Measurements from ENCODE around the gene GLIPR1.
A peak's percentile ranks its signal among the peaks of the same experiment; 100 is the strongest.
"Not testable (repeated sequence)": the region's sequence is repeated elsewhere in the genome, so short reads cannot be mapped to it uniquely, and the experiment has no call there.

The GLIPR1 gene

DNA sequence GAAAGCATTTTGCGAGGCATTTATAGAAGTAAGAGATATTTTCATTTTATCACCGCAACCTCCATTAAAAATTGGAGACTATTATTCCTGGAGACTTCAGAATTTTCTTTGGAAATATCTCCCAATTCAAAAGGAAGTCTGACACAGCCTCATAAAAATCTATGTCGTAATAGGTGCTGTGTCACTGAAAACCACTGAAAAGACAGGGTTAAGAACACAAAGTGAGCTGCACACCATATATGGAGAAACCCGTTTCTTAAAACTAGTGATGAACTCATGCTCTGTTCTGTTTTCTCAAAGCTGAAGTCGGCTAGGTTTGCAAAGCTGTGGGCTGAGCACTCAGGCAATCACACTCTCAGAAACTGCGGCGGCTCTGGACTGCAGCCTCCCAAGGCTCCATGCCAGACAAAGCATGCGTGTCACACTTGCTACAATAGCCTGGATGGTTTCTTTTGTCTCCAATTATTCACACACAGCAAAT lies at the start of gene GLIPR1:
GLIPR1 (plus strand) TSS at position 287 of the 481 bp plus-strand sequence; CDS start at position 413, 126 bp downstream.
- DNase-seq (ENCODE audit: low read depth), result peak; percentile 99

DNA sequence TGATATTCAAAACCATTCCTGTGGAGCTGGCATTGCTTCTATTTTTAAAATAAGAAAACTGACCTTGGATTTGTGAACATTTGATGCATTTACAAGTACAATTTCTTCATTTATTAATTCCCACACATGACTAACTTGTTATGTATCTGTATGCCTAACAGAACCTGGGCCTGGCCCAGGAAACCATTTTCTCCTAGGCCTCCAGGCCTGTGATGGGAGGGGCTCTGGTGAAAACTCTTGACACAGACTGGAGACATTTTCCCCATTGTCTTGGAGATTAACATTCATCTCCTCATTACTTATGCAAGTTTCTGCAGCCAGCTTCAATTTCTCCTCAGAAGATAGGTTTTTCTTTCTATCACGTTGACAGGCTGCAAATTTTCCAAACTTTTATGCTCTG lies 47.6 kb upstream of the GLIPR1 start:
- peak; percentile 41 for DNase-seq (ENCODE audit: low read depth)

DNA sequence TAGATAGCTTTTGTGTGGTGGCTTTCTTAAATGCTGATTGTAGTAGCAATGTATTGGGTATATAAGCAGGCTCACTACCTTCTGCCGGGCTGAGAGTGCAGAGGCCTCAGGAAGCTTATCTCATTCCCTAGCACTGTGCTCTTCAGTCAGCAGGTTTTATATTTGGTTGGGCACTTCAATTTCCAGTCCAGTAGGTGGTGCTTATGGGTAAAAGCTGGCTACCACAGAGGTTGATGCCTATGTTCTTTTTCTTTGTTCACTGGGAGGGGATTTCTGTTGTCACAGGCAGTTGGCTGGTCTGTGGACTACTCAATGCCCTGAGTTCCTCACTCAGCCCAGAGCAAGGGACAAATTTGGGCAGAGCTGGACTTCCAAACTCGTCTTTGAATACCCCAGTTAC lies 43.0 kb upstream of the GLIPR1 start:
- DNase-seq (ENCODE audit: low read depth), result peak; percentile 77

DNA sequence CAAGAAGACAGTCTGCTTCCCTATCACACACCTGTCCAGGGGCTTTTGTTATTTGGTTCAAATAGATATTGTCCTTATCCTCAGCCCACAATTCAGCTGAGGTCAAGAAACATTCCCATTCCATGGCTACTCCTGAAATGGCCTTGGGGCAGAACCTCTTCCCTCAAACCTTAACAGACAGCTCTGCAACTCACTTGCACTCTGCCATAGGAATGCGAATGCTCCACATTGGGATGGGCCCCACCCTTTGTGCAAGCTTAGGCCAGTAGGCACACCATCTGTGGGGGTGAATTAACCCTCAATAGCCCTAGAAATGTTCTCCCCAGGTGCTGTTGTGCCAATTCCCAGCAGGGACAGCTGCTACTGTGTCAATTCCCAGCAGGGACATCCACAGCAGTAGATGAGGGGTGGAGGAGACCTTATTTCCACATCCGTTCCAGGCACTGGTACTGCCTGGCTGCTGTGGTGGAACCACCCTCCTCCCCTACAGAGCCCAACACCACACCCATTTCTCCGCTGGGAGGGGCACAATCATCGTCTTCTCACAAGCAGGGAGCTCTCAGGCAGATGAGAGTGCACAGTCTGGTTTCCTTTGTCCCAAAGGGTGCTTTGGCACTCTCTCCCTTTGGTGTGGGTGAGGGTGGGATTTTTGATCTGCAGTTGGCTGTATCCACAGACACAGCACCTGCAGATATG lies 42.3 kb upstream of the GLIPR1 start:
- no peak for DNase-seq (ENCODE audit: low read depth)

DNA sequence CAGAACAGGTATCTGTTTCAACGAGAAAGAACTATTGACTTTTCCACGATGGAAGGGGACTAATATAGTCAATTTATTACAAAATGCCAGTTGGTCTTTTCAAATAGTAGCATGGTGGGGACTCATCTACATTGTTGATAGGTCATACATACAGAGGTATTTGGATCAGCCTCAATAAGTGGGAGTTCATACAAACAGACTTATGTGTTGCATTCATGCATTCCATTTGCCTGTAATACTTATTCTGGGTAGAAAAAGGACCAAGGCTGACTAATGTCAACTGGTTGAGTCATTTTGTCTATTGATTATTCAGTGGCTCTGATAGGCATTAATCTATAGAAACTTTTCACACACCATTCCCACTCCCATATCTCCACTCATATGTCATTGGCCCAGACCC lies 41.5 kb upstream of the GLIPR1 start:
- peak; percentile 36 for DNase-seq (ENCODE audit: low read depth)

DNA sequence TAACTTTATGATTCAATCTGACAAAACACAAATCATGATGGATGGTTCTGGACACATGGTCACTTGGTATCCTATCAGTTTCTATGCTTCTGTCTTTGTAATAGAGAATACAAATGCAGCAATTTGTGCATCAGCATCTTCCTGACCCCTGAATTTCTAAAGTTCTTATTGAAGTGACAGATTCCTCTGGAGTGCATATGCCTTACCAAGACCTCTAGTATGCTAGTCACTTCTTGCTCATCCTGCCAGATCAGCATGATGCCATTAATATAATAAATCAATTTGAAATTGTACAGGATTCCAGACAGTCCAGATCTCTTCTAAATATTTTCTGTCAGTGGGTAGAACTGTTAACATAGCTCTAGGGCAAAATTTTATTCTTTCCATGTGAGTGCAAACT lies 40.6 kb upstream of the GLIPR1 start:
- DNase-seq (ENCODE audit: low read depth), result no peak

DNA sequence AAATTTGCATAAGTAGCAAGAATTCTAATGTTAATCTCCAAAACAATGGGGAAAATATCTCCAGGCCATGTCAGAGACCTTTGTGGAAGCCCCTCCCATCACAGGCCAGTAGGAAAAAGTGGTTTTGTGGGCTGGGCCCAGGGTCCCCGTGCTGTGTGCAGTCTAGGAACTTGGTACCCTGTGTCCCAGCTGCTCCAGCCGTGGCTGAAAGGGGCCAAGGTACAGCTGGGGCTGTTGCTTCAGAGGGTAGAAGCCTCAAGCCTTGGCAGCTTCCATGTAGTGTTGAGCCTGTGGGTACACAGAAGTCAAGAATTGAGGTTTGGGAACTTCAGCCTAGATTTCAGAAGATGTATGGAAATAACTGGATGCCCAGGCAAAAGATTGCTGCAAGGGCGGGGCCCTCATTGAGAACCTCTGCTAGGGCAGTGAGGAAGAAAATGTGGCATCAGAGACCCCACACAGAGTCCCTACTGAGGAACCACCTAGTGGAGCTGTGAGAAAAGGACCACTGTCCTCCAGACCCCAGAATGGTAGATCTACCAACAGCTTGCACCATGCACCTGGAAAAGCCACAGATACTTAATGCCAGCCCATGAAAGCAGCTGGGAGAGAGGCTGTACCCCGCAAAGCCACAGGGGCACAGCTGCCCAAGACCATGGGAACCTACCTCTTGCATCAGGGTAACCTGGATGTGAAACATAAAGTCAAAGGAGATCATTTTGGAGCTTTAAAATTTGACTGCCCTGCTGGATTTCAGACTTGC lies 38.7 kb upstream of the GLIPR1 start:
- not testable (repeated sequence) for DNase-seq (ENCODE audit: low read depth)

DNA sequence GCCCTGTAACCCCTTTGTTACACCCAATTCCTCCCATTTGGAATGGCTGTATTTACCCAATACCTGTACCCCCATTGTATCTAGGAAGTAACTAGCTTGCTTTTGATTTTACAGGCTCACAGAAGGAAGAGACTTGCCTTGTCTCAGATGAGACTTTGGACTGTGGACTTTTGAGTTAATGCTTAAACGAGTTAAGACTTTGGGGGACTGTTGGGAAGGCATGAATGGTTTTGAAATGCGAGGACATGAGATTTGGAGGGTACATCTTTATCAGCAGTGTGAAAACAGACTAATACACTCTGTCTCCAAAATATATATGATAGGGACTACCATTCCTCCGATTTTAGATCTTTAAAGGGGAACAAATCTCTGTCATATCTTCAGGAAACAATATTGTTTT lies 38.1 kb upstream of the GLIPR1 start:
- DNase-seq (ENCODE audit: low read depth), result not testable (repeated sequence)

DNA sequence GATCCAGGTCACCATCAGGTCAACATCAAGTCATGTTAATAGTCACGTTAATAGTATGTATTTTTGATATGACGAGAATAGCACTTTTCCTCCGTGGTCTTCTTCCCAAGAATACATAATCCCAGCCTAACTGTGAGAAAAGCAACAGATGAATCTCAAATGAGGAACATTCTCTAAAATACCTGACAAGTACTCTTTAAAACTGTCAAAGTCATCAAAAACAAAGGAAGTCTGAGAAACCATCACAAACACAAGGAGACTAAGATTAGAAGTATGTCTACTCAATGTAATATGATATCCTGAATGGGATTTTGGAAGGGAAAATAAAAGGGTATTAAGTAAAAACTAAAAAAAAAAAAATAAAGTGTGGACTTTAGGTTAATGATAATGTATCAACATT lies 36.8 kb upstream of the GLIPR1 start:
- DNase-seq (ENCODE audit: low read depth), result peak; percentile 29

DNA sequence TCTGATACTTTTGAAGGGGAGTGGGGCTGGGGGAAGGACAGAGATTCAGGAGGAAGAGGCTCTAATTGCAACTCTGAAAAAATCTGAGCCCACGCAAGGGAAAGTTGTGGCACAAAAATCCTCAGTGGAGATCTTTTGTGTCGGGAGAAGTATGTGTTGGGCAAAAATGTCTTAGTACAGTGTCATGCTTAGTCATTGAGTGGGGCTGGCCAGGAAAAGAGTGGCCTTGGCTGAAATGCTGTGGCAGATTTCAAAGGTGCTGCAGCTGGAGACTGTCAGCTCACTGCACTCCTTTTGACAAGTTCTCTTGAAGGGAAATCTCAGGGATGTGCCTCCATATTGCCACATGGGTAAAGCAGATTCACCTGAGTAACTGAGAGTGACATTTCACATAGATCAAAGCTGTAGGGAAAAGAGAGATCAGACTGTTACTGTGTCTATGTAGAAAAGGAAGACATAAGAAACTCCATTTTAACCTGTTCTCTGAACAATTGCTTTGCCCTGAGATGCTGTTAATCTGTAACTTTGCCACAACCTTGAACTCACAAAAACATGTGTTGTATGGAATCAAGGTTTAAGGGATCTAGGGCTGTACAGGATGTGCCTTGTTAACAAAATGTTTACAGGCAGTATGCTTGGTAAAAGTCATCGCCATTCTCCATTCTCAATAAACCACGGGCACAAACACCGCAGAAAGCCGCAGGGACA lies 36.0 kb upstream of the GLIPR1 start:
- DNase-seq (ENCODE audit: low read depth), result peak; percentile 64

DNA sequence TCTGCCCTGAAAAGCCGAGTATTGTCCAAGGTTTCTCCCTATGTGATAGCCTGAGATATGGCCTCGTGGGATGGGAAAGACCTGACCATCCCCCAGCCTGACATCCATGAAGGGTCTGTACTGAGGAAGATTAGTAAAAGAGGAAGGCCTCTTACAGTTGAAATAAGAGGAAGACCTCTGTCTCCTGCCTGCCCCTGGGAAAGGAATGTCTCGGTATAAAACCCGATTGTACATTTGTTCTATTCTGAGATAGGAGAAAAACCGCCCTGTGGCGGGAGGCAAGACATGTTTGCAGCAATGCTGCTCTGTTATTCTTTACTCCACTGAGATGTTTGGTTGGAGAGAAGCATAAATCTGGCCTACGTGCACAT lies 35.4 kb upstream of the GLIPR1 start:
- not testable (repeated sequence) for DNase-seq (ENCODE audit: low read depth)

DNA sequence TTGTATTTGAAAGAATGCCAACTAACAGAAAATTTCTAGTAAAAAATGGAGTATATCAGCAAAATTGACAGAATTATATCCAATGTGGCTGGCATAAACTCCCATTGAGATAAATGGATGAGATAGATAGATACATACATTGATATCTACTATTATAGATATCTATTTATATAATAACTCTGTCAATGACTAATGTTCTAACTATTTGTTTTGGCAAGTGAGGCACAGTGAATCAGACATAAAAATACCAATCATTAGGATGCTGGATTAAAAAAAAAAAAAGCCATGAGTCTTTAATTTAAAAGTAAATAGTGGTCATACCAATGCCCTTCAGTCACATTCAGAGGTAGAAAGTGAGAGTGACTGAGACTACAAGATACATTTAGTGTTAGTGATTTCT lies 33.7 kb upstream of the GLIPR1 start:
- peak; percentile 79 for DNase-seq (ENCODE audit: low read depth)

DNA sequence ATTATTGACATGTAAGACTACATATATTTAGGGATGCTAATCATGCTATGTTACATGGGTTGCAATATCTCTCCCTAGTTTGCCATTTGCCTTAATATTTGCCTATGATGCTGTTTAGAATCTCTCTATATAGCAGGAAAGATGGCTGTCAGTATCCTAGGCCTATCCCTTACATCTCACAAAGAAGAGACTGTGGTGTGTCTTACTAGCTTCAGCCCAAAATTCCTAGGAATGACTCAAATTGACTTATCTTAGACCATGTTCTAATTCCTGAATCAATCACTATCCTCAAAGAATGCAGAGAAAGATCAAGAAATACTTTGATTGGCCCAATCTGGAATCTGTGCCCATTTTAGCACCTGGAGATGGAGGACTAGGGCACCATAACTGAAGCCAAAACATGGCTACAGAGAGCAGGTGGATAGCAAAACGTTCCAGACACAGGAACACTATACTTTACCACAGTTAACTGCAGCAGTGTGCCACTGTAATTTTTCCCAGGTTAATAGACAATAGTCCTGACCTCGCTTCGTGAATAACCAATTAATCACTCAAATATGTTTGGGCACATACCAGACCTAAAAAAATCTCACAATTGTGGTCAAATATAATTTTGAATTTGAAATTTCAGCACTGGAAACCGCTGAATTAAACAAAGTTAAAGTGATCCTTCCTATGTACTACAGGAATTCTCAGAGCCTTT lies 32.7 kb upstream of the GLIPR1 start:
- DNase-seq (ENCODE audit: low read depth), result peak; percentile 17

DNA sequence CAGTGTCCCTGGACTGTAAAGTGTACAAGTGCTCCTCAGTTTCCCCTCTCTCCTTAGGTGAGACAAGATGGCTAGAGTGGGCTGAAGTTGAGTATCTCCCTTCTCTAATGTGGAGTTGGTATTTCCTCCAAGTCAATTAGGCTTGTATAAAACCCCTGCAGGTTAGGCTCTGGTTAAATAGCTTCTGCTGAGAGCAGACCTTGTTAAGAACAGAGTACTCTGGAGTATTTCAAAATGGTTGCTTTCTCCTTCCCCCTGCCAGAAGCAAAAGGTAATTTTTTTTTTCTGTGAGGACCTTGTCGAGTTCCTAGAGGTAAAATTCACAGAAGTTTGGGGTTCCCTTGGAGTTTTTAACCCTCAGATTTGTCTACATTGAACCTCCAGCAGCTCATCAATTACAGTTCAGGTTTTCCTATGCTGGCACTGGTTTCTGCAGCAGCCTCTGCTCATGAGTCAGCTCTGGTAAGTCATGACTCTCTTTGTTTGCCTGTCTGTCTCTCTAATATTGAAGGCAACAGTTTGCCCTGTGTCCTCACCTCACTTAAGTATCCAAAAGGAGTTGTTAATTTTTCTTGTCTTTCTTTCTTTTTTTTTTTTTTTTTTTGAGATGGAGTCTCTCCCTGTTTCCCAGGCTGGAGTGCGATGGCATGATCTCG lies 27.8 kb upstream of the GLIPR1 start:
- DNase-seq (ENCODE audit: low read depth), result peak; percentile 77

DNA sequence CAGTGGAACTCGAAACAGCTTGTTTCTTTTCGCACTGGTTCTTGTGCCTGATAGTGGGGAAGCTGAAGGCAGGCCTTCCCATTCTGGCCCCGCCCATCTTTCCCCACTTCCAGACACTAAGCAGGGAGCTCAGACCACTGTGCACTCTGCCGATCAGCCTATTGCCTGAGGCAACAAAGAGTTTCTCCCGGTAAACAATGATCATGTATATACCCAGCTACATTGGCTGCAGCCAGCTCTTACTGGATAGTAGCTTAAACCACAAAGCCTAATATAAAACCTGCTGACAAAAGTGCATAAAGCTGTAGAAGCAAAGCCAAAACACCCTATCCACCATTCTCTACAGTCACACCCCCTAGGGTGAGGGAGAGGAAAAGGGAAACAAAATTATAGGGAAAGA lies 24.7 kb upstream of the GLIPR1 start:
- DNase-seq (ENCODE audit: low read depth), result no peak

DNA sequence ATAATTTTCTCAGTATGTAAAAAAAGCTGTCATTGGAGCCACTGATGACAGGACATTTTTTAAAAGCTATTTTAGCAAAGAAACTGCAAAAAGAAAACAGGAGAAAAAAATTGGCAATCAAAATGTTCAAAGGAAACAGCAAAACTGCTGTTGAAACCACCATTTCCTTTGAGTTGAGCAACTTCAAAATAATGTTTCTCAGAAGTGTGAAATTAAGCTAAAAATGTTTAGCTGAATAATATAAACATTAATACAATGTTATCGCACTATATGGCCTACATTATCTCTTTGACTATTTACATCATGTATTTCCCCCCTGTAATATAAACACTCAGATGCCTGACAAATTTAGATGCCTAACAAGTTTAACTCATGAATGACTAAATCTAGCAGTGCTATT lies 23.4 kb upstream of the GLIPR1 start:
- peak; percentile 27 for DNase-seq (ENCODE audit: low read depth)

DNA sequence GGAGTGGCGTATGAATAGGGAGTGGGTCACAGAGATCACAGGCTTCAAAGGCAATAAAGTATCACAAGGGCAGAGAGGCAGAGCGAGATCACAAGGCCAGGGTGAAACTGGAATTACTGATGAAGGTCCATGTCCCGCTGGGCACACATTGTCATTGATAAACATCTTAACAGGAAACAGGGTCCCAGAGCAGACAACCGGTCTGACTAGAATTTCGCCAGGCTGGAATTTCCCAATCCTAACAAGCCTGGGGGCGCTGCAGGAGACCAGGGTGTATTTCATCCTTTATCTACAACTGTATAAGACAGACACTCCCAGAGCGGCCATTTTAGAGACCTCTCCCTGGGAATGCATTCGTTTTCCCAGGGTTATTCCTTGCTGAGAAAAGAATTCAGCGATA lies 22.7 kb upstream of the GLIPR1 start:
- not testable (repeated sequence) for DNase-seq (ENCODE audit: low read depth)

DNA sequence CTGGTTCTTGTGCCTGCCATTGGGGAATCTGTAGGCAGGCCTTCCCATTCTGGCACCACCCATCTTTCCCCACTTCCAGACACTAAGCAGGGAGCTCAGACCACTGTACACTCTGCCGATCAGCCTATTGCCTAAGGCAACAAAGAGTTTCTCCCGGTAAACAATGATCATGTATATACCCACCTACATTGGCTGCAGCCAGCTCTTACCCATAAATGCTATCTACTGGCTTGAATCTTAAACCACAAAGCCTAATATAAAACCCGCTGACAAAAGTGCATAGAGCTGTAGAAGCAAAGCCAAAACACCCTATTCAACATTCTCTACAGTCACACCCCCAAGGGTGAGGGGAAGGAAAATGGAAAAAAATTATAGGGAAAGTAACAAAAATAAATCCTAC lies 20.8 kb upstream of the GLIPR1 start:
- no peak for DNase-seq (ENCODE audit: low read depth)

DNA sequence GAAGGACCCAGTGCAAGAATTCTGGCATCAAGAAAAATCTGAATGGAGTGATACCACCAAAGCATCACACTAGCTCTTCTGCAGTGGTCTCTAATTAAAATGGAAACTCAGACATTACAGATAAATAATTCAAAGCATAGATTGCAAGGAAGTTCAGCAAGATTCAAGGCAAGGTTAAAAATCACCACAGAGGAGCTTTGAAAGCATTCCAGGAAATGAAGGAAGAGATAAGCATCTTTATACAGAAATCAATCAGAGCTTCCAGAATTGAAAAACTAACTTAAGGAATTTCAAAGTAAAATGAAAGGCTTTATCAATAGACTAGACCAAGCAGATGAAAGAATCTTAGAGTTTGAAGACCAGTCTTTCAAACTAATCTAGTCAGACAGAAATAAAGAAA lies 20.4 kb upstream of the GLIPR1 start:
- DNase-seq (ENCODE audit: low read depth), result no peak

DNA sequence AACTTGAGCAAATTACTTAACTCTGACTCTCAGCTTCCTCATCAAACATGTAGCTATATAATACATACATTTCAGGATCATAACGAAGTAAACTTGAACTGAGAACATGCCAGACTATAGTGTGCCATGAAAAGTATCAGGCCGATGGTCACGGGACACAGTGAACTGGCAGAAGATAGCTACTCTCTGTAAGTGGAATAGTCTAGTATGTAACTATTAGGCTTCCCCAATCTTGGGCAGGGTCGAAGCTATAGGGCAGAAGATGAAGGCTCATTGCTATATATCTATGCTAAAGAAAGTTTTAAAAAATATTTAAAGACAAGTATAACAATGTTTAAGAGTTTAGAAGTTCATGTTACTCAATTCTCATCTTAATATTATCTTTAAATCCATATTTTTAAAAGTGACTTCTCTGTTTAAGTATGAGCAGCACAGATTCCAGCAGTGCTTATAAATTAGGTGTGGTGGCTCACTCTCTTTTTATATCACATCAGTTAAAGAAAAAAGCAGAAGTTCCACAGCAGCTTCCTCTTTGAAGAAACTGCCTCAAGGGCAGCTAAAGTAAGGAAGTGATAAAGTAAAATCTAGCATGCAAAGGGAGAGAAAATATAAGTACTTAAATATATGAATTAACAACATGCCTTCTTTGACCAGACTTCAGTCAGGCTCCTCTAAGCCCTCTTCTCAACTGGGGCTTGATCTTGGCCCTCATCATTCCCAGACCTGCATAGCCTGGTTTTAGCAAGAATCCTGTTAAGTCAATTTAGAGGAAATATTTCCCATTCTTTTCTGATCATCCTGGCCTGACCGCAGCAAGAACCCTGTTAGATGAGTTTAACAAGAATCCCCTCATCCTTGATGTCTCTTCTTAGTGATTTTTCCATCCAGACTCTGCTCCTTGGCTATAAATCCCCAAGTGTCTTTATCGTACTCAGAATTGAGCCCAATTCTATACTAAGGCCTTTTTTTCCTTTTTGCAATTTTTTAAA lies 8.4 kb upstream of the GLIPR1 start:
- no peak for DNase-seq (ENCODE audit: low read depth)

Data from iris pigment epithelial cell (primary cell).